HT1080 (cell line): ENCODE data around the gene WDR91. TPM values are rescaled to one million over a fixed set of nuclear protein-coding genes. Genes with fewer than 3 reads are reported as not detected.
A peak's percentile ranks its signal among the peaks of the same experiment; 100 is the strongest.

Source experiments
- DNase-seq: peaks from one replicate; pipeline ENCODE4 v3.0.0-alpha.2; 2015; ENCODE audit warnings: low read depth
- polyA plus RNA-seq, 2 experiments: library from polyadenylated mRNA; depleted of rRNA; stranded (reverse); fragments of >200 nt; gene quantifications; 2 replicates each; pipeline ENCODE4 v1.2.3, GENCODE V29; 2015
- total RNA-seq: library from RNA; depleted of rRNA; stranded (reverse); fragments of >200 nt; shearing (Covaris generic); gene quantifications from 2 replicates; pipeline ENCODE4 v1.2.3, GENCODE V29; 2014; rRNA removed

WDR91 gene
- total RNA-seq: 3.9 and 4.1 TPM in 2 replicates
- 2.8 and 4.3 TPM in 2 replicates for polyA plus RNA-seq (2015; cell fraction: cytosol; rRNA removed)
- 11.6 and 18.8 TPM in 2 replicates for polyA plus RNA-seq (2015; cell fraction: nucleus; rRNA removed)

DNA sequence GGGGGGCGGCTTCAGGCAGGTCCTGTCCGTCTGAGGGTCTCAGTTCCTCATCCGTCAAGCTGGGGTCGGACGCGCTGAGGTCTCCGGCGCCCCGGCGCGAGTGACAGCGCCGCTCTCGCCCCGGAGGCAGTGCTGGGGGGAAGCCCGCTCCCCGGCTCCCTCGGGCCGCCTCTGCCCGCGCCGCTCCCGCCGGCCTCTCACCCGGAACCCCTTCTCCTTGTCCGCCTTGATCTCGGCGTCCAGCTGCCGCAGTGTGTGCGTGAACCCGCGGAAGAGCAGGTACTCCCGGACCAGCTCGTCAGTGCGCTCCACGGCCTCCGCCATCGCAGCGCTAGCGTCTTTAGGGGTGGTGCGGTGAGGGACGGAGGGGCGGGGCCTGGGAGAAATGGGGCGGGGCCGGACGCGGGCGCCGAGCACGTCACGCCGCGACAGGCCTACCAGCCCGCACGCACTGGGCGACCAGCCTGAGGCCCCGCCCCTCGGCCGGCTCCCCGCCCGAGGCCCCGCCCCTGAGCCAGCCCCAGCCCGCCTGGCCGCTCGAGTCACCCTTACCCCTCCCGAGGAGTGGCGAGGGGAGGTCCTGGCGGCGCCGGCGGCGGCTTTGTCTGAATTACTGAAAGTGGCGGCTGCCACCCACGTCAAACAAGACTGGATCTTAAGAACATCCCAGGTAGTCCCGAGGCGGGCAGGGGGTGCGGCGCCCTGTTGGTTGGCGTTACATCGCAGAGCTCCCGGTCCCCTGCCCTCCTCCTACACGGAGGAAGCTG is at the start of gene WDR91:
TSS of gene WDR91 (minus strand) at position 348 of the 767 bp plus-strand sequence. CDS start at position 324, 24 bp downstream.
- peak; percentile 78 for DNase-seq

GRCh38 chr7:135260470-135260869 is 49.1 kb upstream of the WDR91 start:
- no peak for DNase-seq

GRCh38 chr7:135259702-135260101 is 48.4 kb upstream of the WDR91 start:
- no peak for DNase-seq

- DNase-seq: no peak
Measured at GRCh38 chr7:135258585-135258984, 47.3 kb upstream of the WDR91 start.

DNA sequence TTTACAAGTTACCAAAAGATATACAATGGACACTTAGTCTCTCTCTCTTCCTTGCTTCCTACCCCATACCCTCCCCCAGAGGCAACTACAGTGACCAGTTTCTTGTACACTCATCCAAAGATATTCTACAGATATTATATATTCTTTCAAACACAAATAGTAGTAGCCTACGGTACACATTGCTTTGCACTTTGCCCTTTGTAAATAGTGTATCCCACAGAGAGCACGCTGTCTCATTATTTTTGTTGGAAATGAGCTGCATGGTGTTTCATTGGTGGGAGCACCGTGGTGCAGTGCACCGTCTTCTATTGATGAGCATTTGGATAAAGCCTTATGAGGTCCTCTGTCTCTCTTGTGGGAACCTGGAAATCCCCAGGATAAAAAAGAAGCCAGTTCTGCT is 46.5 kb upstream of the WDR91 start:
- no peak for DNase-seq

DNA sequence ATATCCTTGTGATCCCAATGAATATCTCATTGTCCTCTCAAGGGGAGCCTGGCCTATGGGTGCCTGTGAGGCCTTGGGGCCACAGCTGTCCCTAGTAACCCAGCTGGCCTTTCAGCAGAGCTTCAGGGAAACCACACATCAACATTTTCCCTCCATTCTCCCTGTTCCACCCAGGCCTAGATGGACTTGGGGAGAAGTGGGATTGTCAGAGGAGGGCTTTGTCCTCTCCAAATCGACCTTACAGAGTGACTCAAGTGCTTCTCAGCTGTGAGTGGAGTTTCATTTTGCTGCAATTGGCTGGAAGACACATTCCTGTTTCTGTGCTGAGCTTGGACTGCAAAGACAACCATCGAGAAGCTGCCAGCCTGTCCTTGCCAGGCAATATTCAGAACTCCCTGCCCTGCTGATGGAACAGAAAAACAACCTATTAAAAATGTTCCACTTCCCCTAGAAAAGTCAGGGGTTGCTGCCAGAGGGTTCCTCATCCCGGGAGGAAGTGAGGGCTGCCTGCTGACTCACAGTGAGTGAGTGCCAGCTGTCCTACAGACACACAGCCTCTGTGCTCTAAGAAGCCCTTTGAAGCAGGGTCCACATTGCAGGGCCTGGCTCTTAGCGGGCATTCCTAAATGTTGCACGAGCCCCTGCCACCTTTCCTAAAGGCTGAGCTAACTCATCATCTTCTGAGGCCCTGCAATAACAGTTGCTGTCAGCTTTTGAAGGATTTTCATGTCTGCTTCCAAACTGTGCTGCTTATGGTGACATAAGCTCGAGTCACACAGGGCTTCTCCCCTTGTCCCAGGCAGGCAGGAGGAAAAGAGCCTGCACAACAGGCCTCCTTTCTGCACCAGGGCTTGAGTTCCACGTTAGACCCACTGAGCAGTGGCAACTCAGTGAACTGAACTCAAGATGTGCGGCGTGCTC is 42.8 kb upstream of the WDR91 start:
- DNase-seq: peak; percentile 92

- no peak for DNase-seq
Measured at GRCh38 chr7:135251496-135252391, 40.4 kb upstream of the WDR91 start.

DNA sequence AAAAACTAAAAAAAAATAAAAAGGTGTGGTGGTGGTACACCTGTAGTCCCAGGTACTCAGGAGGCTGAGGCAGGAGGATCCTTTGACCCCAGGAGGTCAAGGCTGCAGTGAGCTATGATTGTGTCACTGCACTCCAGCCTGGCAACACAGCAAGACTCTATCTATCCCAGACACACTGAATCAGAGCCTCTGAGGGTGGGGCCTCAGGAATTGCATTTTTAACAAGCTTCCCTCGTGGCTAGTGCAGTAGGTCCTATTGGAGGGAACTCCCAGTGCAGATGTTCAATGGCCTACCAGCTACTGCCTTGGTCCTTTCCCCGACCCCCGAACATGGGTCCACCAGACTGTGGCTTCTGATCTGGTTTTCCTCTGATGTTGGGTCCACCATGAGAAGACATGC is 37.2 kb upstream of the WDR91 start:
- no peak for DNase-seq

- DNase-seq: no peak
Measured at GRCh38 chr7:135247746-135248471, 36.6 kb upstream of the WDR91 start.

GRCh38 chr7:135246191-135246825 is 35.0 kb upstream of the WDR91 start:
- no peak for DNase-seq

DNA sequence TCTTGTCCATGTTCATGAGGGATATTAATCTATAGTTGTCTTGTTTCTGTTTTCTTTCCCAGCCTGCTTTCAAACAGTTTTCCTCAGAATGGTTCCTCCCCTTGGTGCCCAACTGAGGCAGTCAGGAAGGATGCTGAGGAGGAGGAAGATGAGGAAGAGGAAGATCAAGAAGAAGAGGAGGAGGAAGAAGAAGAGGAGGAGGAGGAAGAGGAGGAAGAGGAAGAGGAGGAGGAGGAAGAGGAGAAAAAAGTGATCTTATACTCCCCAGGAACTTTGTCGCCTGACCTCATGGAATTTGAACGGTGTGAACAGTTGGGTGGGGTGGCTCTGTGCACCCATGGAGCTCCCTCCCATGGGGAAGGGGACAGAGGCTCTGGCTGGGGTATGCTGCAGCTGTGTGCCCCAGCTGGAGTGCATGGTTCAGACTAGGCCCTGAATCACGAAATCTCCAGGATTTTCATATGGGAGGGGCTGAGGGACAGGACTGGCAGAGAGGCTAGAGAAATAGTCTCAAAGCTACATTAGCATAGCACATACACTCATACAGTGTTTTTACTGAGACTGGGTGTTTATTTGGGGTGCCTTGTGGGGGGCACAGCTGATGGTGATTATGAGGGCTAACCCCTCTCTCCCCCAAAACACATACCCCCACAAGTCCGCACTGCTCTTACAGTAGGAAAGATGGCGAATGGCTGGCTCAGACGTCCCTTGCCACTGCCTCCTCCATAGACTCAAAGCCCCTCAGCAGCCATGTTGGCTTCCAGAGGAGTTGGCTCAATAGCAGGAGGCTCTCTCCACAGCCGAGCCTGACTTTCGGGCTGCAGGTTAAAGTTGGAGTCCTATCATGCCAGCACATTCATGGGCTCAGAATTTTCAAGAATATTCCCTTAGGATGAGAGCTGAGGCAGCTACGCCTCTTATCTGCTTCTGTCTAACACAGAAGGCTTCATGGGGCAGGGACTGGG is 34.2 kb upstream of the WDR91 start:
- DNase-seq: no peak

GRCh38 chr7:135242096-135242684 is 30.9 kb upstream of the WDR91 start:
- no peak for DNase-seq

- no peak for DNase-seq
Measured at GRCh38 chr7:135240441-135240840, 29.1 kb upstream of the WDR91 start.

DNA sequence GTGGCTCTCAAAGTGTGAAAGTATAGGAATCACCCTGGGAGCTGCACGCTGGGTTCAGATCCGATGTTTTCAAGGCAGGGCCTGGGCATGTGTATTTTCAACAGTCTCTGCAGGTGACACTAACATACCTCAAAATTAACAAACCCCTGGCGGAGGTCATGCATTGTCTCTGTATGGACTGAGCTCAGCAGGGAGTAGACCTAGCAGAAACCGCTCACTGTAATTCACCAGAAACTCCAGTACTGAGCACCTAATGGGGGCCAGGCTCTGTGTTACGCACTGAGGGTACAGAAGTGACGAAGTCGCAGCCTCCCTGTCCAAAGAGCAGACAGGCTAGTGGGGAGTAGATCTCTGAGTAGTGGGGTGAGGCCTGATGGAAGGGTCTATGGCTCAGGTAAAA is 27.9 kb upstream of the WDR91 start:
- no peak for DNase-seq

- DNase-seq: peak; percentile 24
Measured at GRCh38 chr7:135238112-135238744, 26.9 kb upstream of the WDR91 start.

DNA sequence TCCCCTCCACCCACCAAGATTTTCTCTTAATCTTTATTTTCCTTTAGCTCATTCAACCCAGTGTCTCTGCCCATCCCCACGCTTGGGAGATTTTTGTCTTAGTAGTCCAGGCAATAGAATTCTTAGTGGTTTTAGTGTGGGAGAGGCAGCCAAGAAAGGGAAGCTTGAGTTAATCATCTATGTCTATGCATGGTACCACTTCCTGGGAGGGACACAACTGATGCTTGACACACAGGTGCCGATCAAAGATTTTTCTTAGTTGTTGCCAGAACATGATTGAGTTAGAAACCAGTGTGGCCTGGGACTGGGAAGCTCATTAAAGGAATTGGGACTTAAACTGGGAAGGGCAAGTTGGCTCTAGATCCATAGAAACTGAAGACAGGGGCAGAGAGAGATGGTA is 25.4 kb upstream of the WDR91 start:
- no peak for DNase-seq

DNA sequence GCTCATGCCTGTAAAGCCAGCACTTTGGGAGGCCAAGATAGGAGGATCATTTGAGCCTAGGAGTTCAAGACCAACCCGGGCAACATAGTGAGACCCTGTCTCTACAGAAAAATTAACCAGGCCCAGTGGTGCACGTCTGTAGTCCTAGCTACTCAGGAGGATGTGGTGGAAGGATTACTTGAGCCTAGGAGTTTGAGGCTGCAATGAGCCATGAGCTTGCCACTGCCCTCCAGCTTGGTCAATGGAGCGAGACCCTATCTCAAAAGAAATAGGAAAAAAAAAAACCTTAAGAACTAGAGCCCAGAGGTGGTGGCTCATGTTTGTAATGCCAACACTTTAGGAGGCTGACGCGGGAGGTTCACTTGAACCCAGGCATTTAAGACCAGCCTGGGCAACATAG is 24.5 kb upstream of the WDR91 start:
- no peak for DNase-seq

- no peak for DNase-seq
Measured at GRCh38 chr7:135234727-135235126, 23.4 kb upstream of the WDR91 start.
